CD4-positive, alpha-beta T cell treated with Interferon gamma for 1 hour (primary cell): Measurements from ENCODE around the gene CCNY.
"Not testable (repeated sequence)": the region's sequence is repeated elsewhere in the genome, so short reads cannot be mapped to it uniquely, and the experiment has no call there.

Experiments
- DNase-seq: peaks from one replicate; pipeline ENCODE4 v3.0.0-alpha.2; 2020

The CCNY gene

DNA sequence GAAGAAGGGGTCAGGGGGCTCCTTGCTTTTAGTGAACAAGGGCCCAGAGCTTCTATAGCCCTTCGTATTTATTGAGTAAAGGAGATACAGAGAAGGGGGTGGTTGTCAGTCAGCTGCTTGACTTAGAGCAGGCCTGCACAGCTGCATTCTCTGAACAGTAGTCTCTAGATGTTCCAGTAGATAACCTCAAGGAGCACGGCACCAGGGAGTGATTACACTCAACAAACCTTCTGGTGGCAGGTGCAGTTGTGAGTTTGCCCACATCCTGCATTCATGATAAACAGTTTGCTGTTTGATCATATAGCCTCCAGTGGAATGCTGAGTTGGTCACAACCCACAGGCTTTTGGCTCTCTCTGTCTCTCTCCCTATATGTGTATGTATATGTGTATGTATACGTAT lies 198.8 kb downstream of the CCNY start:
- no peak for DNase-seq

GRCh38 chr10:35536789-35537188 lies 200.5 kb downstream of the CCNY start:
- no peak for DNase-seq

DNA sequence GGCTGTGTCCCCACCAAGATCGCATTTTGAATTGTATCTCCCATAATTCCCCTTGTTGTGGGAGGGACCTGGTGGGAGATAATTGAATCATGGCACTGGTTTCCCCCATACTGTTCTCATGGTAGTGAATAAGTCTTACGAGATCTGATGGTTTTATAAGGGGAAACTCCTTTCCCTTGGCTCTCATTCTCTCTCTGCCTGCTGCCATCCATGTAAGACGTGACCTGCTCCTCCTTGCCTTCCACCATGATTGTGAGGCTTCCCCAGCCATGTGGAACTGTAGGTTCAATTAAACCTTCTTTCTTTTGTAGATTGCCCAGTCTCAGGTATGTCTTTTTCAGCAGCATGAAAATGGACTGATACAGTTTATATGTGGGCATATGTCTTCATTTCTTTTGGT lies 201.6 kb downstream of the CCNY start:
- not testable (repeated sequence) for DNase-seq

- no peak for DNase-seq
Measured at GRCh38 chr10:35540296-35541164, 204.2 kb downstream of the CCNY start.

GRCh38 chr10:35541720-35542119 lies 205.4 kb downstream of the CCNY start:
- no peak for DNase-seq

- DNase-seq: no peak
Measured at GRCh38 chr10:35542303-35542702, 206.0 kb downstream of the CCNY start.

GRCh38 chr10:35545079-35545657 lies 208.9 kb downstream of the CCNY start:
- DNase-seq: no peak

DNA sequence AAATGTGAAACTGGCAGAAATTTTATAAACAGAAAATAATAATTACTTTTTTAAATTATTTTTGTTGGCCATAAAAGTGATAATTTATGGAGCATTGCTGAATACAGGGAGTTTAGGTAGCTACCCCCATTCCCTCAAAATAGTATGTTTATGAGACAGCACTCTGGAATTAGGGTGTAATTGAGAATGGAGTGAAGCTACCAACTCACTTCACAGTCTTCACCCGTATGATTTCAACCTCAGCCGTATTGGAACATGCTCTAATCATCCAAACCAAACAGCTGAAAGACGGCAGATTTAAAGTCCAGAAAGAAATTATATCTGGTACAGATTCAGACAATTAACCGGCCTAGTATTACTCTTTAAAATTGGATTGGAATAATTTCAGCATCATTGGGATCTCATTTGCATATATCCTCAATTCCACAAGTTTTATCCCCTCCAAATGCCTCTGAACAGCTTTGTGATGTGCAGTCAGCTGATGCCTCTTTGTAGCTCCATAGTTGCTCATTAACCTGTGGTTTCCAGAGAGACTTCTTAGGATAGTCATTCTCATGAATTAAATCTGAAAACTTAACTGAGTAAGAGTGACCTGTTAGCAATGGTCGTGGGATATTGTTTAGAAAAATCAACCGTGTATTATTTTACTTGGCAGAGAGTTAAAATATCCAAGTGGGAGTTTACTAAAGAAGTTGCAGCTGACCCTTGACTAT lies 209.7 kb downstream of the CCNY start:
- DNase-seq: no peak

DNA sequence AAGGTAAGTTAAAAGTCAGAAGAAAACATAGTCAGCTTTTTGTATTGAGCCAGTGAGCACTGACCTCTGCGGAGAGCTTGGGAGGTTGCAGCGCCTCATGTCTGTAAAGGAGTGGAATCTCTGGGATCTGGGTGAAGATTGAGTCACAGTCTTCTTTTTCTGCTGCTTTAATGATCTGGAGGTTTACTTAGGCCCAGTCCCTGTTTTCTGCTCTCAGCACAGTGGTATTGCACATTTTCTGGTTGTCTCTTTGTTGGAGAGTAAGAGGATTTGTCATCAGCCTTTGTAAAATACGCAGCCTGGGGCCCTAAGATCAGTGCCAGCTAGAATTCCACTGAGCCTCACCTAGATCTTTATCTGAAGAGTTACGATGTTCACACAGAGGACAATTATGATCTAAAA lies 210.5 kb downstream of the CCNY start:
- DNase-seq: no peak

DNA sequence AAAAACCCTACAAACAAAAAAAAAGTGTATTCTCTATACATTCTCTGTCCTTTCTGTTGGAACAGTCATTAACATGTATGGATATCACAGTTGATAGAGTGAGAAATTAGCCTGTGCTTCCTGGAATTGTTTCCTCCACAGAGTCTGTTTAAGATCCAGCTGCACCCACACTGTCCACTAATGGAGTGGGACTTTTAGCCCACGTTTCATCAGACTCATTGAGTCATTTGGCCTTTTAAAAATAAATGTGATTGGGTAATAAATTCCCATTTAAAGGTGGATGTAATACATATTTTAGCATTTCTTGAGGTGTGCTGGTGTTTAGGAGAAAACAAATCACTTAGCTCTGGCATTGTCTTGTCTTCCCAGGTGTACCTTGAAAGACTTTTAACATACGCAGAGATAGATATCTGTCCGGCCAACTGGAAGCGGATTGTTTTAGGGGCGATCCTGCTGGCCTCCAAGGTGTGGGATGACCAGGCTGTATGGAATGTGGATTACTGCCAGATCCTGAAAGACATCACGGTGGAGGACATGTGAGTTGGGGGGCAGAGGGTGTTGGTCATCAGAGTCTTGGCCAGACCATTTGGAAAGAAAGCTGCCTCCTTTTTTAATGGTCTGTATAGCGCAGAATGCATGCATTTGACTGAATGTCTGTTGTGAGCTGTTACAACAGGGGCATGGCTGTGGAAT lies 216.5 kb downstream of the CCNY start:
- no peak for DNase-seq

GRCh38 chr10:35554036-35554435 lies 217.7 kb downstream of the CCNY start:
- DNase-seq: no peak

DNA sequence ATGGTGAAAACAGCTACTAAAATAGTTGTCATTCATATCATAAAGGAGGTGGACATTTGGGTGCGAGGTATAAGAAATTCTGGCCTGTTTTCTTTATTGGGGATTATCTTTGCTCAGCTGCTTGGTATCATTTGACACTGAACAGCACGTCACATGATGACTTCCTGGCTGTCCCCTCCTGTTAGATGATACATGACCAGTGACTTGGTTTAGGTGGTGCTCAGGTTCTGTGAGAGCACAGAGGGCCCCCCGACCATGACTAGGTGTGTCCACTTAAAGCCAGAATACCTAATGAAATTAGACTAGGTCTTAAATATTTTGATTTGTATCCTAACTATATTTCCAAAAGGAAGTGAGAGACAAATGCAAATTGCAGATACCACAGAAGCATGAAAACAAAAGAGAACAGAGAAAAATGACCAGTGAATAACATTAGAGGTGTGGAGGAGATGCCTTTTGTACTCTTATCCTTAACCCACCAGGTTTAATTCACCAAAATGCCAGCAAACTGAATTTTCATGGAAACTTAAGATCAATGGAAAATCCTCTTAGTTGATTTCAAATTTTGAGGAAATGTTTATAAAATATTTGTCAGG lies 218.2 kb downstream of the CCNY start:
- DNase-seq: no peak

- DNase-seq: no peak
Measured at GRCh38 chr10:35555962-35556930, 219.9 kb downstream of the CCNY start.

DNA sequence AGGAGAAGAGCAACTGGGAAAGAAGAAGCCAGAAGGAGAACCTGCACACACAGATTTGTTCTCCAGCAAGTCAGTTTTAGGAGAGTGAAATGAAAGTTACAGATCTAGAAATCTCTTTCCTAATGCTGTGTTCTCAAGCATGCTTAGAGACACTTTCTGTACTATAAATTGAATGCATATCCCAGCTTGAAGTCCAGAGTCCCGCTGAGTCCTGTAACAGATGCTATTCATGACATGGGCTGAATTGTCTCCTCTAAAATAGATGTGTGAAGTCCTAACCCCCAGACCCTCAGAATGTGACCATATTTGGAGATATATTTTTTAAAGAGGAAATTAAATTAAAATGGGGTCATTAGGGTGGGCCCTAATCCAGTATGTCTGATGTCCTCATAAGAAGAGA lies 222.0 kb downstream of the CCNY start:
- no peak for DNase-seq

DNA sequence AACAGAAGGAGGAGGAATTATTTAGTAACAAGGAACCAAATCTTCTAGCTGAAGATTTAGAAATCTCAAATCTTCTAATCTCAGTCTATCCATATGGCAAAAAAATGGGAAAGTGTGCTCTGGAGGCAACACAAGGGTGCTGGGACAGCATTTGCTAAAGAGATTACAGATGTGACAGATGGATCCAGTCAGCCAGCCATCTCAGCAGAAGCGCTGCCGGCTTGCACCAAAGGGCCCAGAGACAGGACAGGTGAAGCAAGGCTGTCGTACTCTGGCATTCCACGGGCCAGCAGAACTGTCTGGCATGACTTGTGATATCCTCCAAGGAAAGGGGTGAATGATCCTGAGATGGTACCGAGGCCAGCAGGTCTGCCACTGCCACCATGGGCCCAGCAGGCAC lies 223.1 kb downstream of the CCNY start:
- no peak for DNase-seq

GRCh38 chr10:35561715-35562114 lies 225.4 kb downstream of the CCNY start:
- no peak for DNase-seq

DNA sequence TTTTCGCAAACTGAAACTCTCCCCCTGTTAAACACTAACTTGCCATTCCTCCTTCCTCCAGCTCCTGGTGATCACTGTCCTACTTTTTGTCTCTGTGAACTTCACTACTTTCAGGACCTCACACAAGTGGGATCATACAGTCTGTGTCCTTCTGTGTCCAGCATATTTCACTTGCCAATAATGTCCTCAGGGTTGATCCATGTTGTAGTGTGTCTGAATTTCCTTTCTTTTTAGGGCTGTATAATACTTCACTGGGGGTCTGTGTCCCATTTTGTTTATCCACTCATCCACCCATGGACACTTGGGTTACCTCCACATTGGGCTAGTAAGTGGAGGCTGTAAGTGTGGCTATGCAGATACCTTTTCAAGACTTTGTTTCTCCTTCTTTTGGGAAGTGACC lies 226.1 kb downstream of the CCNY start:
- DNase-seq: no peak

- peak; percentile 32 for DNase-seq
Measured at GRCh38 chr10:35563261-35563891, 227.1 kb downstream of the CCNY start.

- no peak for DNase-seq
Measured at GRCh38 chr10:35564341-35564968, 228.1 kb downstream of the CCNY start.

DNA sequence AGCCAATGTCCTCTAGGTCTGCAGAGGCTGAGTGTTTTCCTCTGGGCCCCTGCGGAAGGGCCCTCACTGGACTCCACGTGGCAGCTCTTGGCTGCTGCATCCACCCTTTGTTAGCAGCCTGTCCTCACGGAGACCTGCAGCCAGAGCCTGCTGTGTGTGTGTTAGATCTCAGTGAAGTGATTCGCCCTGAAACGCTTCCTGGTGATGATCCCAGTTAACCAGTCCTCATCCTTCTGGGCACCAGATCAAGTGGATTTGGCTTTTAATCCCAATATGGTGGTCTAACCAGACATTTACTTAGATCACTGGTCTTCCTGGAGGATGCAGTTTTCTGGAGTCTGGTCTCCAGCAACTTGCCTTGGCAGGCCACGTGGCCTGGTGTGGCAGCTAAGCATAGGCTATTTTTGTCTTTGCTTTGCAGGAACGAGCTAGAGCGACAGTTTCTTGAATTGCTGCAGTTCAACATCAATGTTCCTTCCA lies 229.3 kb downstream of the CCNY start:
- no peak for DNase-seq

DNA sequence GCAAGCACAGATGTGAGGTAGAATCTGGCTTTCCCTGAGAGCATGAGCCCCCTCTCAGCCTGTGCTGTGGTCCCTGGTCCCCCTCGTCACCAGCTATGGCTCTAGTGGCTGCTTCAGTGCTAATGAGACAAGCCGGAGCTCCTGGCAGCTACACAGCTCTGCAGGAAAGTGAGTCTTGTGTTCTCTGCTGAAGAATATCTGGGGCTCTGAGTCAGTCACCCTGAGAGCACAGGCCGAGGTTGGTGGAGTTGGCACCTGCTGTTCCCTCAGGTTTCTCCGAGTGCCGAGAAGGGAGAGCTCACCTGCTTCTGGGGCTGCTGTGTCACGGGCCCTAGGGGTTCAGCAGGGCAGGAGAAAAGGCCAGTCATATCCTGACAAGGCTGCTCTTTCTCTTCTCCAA lies 231.6 kb downstream of the CCNY start:
- no peak for DNase-seq
